Measurements from ENCODE around the gene ARPC1B. TPM values are rescaled to one million over a fixed set of nuclear protein-coding genes. Genes with fewer than 3 reads are reported as not detected.

The ARPC1B gene
- total and polyA plus RNA-seq, 2 of the 4 experiments (the other 2 are of a cell fraction), result 351 to 488 TPM

DNA sequence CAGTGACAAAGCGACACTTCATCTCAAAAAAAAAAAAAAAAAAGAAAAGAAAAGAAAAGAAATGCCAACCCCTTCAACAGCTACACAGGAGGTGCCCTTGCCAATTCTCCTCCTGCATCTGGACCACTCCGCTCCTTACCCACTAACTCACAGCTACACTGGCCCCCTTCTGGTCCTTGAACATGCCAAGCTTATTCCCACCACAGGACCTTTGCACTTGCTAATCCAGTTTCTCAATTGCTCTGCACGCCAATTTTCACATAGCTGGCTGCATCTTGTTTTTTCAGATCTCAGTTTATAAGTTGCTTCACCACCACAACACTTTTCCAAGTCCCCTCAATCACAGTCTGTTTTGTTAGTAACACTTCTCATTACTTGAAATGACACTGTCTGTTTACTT, 28.3 kb downstream of the ARPC1B start:
- peaks cover 11% of the 10 kb centered on the region; the same call in 1 of the 2 replicates for H3K4me1 ChIP-seq (ENCODE audit: control insufficient read depth, insufficient read depth, low read length)
- ChIA-PET POLR2A (ENCODE audit: unreplicated experiment) (no interaction called here), CTCF (no interaction called here)
- ATAC-seq (ENCODE audit: low read depth) (no peak), DNase-seq (no peak)
- H3K23ac ChIP-seq (ENCODE audit: low read depth, low read length), result no peak overlapping the region
- H3K4me3 ChIP-seq (ENCODE audit: insufficient read depth, low read depth, low read length), result no peak overlapping the region
- 100% methylated on average over 2 of the region's 3 CpGs; no CpG with 5 or more reads in 1 of the 2 experiments for WGBS, 2 experiments (ENCODE audit: extremely low coverage in 2 of 2, insufficient read length in 1 of 2)
- H2BK20ac ChIP-seq (ENCODE audit: low read depth, low read length), result no peak overlapping the region
- dilution Hi-C loops (cut with HindIII; ENCODE audit: low sequenced_read_pairs, unreplicated experiment) (no loop called here), in situ Hi-C loops (cut with MboI; ENCODE audit: low sequenced_read_pairs) (no loop called here), intact Hi-C loops (cut with micrococcal nuclease) (no loop called here)
- no peak overlapping the region for H4K91ac ChIP-seq (ENCODE audit: insufficient read depth, low read depth, low read length)
- H3K56ac ChIP-seq (ENCODE audit: extremely low read depth, insufficient read depth, low read length), result no peak overlapping the region
- no TSS peak for BruUV-seq (replicated peaks)
- no peak overlapping the region for H3K14ac ChIP-seq (replicated peaks; ENCODE audit: low read depth, low read length)
- peaks cover 27 to 76% of the 10 kb centered on the region in 2 experiments for H3K79me1 ChIP-seq (ENCODE audit: low read depth in 1 of 2, low read length in 2 of 2)
- no peak overlapping the region for H3K4ac ChIP-seq (ENCODE audit: low read depth, low read length)
- no peak overlapping the region for H4K5ac ChIP-seq (ENCODE audit: low read depth, low read length)
- no peaks in the 10 kb centered on the region for H3K27me3 ChIP-seq (ENCODE audit: control insufficient read depth, insufficient read depth, low read length)
- no peak overlapping the region for H3K18ac ChIP-seq (ENCODE audit: low read depth, low read length)
- peaks cover 55% of the 10 kb centered on the region for H3K36me3 ChIP-seq (ENCODE audit: control insufficient read depth, insufficient read depth, low read length)
- H3K27ac ChIP-seq (ENCODE audit: insufficient read depth, low read length), result no peak overlapping the region
- no peak overlapping the region for H3K9ac ChIP-seq (ENCODE audit: low read depth, low read length)
- no peak overlapping the region for H2BK120ac ChIP-seq (ENCODE audit: low read depth, low read length)
- H3K9me3 ChIP-seq (ENCODE audit: control insufficient read depth, insufficient read depth, low read length), result no peaks in the 10 kb centered on the region
- no peak for TF ChIP-seq MAFK (IDR thresholded peaks at IDR 0.05; ENCODE audit: low read depth, low read length)
- TF ChIP-seq, protein P1, sequence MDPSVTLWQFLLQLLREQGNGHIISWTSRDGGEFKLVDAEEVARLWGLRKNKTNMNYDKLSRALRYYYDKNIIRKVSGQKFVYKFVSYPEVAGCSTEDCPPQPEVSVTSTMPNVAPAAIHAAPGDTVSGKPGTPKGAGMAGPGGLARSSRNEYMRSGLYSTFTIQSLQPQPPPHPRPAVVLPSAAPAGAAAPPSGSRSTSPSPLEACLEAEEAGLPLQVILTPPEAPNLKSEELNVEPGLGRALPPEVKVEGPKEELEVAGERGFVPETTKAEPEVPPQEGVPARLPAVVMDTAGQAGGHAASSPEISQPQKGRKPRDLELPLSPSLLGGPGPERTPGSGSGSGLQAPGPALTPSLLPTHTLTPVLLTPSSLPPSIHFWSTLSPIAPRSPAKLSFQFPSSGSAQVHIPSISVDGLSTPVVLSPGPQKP (IDR thresholded peaks at IDR 0.05; ENCODE audit: borderline replicate concordance, low read depth, low read length), result no peak
- TF ChIP-seq, protein P2, sequence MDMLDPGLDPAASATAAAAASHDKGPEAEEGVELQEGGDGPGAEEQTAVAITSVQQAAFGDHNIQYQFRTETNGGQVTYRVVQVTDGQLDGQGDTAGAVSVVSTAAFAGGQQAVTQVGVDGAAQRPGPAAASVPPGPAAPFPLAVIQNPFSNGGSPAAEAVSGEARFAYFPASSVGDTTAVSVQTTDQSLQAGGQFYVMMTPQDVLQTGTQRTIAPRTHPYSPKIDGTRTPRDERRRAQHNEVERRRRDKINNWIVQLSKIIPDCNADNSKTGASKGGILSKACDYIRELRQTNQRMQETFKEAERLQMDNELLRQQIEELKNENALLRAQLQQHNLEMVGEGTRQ (IDR thresholded peaks at IDR 0.05; ENCODE audit: low read depth, low read length), result no peak
- TF ChIP-seq SMC3 (IDR thresholded peaks at IDR 0.05; ENCODE audit: low read depth, low read length), result no peak
- TF ChIP-seq RCOR1 (IDR thresholded peaks at IDR 0.05; ENCODE audit: insufficient replicate concordance, low read length), result no peak
- TF ChIP-seq BHLHE40 (IDR thresholded peaks at IDR 0.05; ENCODE audit: low read depth, low read length), result no peak
- no peak for TF ChIP-seq MXI1 (IDR thresholded peaks at IDR 0.05; ENCODE audit: borderline replicate concordance, low read depth, low read length)
- no peak for TF ChIP-seq POLR2A (IDR thresholded peaks at IDR 0.05; ENCODE audit: low read depth, low read length)
- no peak for TF ChIP-seq MAZ (IDR thresholded peaks at IDR 0.05; ENCODE audit: borderline replicate concordance, low read depth, low read length)
- no peak for TF ChIP-seq RFX5 (IDR thresholded peaks at IDR 0.05; ENCODE audit: low read depth, low read length)
- H4K8ac ChIP-seq (ENCODE audit: low read depth in 2 of 2, low read length in 2 of 2), result no peak overlapping the region
- no peak overlapping the region for H3K4me2 ChIP-seq (ENCODE audit: low read depth, low read length)
- no peak overlapping the region for H2AK9ac ChIP-seq (replicated peaks; ENCODE audit: low read depth, low read length, poor library complexity)
- no peak overlapping the region for H2BK15ac ChIP-seq (ENCODE audit: low read depth, low read length)
- no peak overlapping the region for H2AK5ac ChIP-seq (ENCODE audit: low read depth, low read length)
- H3K9me1 ChIP-seq (ENCODE audit: insufficient read depth, low read length), result peaks cover 12% of the 10 kb centered on the region
- H2AFZ ChIP-seq (replicated peaks; ENCODE audit: low read length, poor library complexity), result no peak overlapping the region
- H2BK5ac ChIP-seq (ENCODE audit: low read depth, low read length, poor library complexity, severe bottlenecking), result no peak overlapping the region
- H4K20me1 ChIP-seq (ENCODE audit: insufficient read depth, low read length), result peaks cover 74% of the 10 kb centered on the region
